ENCODE data around the gene TPST1.
"Not testable (repeated sequence)": the region's sequence is repeated elsewhere in the genome, so short reads cannot be mapped to it uniquely, and the experiment has no call there.

Gene TPST1

DNA sequence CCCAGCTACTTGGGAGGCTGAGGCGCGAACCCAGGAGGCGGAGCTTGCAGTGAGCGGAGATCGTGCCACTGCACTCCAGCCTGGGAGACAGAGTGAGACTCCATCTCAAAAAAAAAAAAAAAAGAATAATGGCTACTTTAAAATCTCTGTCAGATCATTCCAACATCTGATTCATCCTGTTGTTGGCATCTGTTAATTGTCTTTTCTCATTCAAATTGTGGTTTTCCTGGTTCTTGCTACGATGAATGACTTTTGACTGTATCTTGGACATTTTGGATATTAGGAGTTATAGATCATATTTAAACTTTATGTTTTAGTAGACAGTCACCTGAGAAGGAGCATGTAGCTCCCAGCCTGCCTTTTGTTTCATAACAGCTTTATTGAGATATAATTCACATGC lies 8.5 kb downstream of the TPST1 start:
- H3K9ac ChIP-seq (ENCODE audit: low read length): no peak overlapping the region
- no peaks in the 10 kb centered on the region for H3K9me3 ChIP-seq (ENCODE audit: control insufficient read depth, low read length)
- H3K27me3 ChIP-seq (replicated peaks; ENCODE audit: control insufficient read depth, insufficient read depth, low read length): no peaks in the 10 kb centered on the region
- H3K4me1 ChIP-seq (ENCODE audit: control insufficient read depth, insufficient read depth, low read length): peaks cover 34% of the 10 kb centered on the region
- H3K4me3 ChIP-seq (ENCODE audit: low read length): no peak overlapping the region
- H3K36me3 ChIP-seq (ENCODE audit: control insufficient read depth, insufficient read depth, low read length, severe bottlenecking): peaks cover 5% of the 10 kb centered on the region
- DNase-seq (ENCODE audit: low read depth): no peak

DNA sequence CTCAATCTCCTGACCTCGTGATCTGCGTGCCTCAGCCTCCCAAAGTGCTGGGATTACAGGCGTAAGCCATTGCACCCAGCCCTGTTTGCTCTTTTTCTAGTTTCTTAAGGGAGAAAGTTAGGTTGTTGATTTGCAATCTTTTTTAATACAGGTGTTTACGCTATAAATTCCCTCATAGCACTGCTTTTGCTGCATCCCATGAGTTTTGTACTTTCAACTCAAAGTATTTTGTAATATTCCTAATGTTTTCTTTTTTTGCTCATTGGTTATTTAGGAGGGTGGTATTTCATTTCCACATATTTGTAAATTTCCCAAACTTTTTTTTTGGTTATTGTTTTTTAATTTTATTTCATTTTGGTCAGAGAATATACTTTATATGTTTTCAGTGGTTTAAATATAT lies 11.6 kb downstream of the TPST1 start:
- Histone ChIP-seq H3K4me3 (ENCODE audit: low read length) (no peak overlapping the region), H3K9me3 (ENCODE audit: control insufficient read depth, low read length) (no peaks in the 10 kb centered on the region), H3K4me1 (ENCODE audit: control insufficient read depth, insufficient read depth, low read length) (peaks cover 43% of the 10 kb centered on the region), H3K9ac (ENCODE audit: low read length) (no peak overlapping the region), H3K36me3 (ENCODE audit: control insufficient read depth, insufficient read depth, low read length, severe bottlenecking) (no peaks in the 10 kb centered on the region), H3K27me3 (replicated peaks; ENCODE audit: control insufficient read depth, insufficient read depth, low read length) (no peaks in the 10 kb centered on the region)
- no peak for DNase-seq (ENCODE audit: low read depth)

DNA sequence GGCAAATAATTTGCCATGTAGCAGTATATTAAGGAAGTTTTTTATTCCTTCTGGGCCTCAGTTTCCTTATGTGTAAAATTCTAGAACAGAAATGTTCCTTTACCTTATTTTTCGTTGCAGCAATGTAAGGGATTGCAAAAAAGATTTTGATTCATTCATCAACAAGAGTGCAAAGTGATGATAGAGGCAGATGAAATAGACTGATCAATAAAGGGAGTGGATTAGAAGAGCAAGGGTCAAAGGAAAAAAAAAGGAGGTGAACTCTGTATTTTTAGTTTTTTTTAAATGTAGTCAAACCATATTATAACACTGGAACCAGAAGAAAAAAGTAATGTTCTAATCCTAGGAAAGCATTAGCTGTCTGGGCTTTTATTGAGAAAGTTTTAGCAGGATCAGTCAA lies 14.7 kb downstream of the TPST1 start:
- no peak for DNase-seq (ENCODE audit: low read depth)
- no peak overlapping the region for H3K4me3 ChIP-seq (ENCODE audit: low read length)
- no peak overlapping the region for H3K9ac ChIP-seq (ENCODE audit: low read length)
- no peaks in the 10 kb centered on the region for H3K36me3 ChIP-seq (ENCODE audit: control insufficient read depth, insufficient read depth, low read length, severe bottlenecking)
- peaks cover 42% of the 10 kb centered on the region for H3K4me1 ChIP-seq (ENCODE audit: control insufficient read depth, insufficient read depth, low read length)
- no peaks in the 10 kb centered on the region for H3K27me3 ChIP-seq (replicated peaks; ENCODE audit: control insufficient read depth, insufficient read depth, low read length)
- no peaks in the 10 kb centered on the region for H3K9me3 ChIP-seq (ENCODE audit: control insufficient read depth, low read length)

DNA sequence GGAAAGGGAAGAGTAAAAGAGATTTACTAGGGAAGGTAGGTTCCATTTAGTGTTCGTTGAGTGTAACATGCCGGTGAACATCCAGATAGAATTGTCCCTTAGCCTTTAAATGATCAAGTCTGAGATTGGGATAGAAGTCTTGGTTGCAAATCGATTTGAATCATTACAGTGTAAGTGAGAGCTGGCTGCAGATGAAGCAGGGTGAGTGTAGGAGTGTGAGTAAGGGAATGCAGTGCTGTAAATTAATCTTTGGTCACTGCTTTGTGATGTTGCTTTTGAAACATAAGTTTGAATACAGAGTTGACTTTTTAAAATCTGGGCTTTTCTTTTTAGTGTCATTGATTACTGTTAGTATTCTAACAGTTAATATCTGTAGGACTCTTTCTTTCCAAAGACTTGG lies 16.3 kb downstream of the TPST1 start:
- no peaks in the 10 kb centered on the region for H3K9me3 ChIP-seq (ENCODE audit: control insufficient read depth, low read length)
- no peaks in the 10 kb centered on the region for H3K27me3 ChIP-seq (replicated peaks; ENCODE audit: control insufficient read depth, insufficient read depth, low read length)
- H3K4me3 ChIP-seq (ENCODE audit: low read length): no peak overlapping the region
- H3K9ac ChIP-seq (ENCODE audit: low read length): peak overlapping the region; percentile 5
- no peak for DNase-seq (ENCODE audit: low read depth)
- peaks cover 42% of the 10 kb centered on the region for H3K4me1 ChIP-seq (ENCODE audit: control insufficient read depth, insufficient read depth, low read length)
- H3K36me3 ChIP-seq (ENCODE audit: control insufficient read depth, insufficient read depth, low read length, severe bottlenecking): no peaks in the 10 kb centered on the region

DNA sequence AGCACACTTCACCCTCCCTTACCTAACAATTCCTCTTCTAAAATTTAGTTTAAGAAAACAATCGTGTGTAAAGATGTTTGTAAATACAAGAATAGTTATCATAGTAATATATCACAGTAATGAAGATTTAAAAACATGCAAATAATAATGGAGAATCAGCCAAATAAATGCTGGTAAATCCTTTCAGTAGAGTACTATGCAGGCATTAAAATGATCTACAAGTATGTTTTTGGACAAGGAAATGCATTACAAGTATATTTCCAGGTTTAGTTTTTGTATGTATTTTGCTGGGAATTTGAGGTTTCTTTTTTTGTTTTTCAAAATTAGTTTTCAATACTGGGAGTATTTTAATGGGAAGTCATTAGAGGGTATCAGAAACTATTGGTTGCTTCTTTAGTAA lies 22.7 kb downstream of the TPST1 start:
- Histone ChIP-seq H3K27me3 (replicated peaks; ENCODE audit: control insufficient read depth, insufficient read depth, low read length) (no peaks in the 10 kb centered on the region), H3K4me3 (ENCODE audit: low read length) (no peak overlapping the region), H3K4me1 (ENCODE audit: control insufficient read depth, insufficient read depth, low read length) (peaks cover 6% of the 10 kb centered on the region), H3K9me3 (ENCODE audit: control insufficient read depth, low read length) (no peaks in the 10 kb centered on the region), H3K9ac (ENCODE audit: low read length) (no peak overlapping the region), H3K36me3 (ENCODE audit: control insufficient read depth, insufficient read depth, low read length, severe bottlenecking) (peaks cover 3% of the 10 kb centered on the region)
- DNase-seq (ENCODE audit: low read depth): no peak

DNA sequence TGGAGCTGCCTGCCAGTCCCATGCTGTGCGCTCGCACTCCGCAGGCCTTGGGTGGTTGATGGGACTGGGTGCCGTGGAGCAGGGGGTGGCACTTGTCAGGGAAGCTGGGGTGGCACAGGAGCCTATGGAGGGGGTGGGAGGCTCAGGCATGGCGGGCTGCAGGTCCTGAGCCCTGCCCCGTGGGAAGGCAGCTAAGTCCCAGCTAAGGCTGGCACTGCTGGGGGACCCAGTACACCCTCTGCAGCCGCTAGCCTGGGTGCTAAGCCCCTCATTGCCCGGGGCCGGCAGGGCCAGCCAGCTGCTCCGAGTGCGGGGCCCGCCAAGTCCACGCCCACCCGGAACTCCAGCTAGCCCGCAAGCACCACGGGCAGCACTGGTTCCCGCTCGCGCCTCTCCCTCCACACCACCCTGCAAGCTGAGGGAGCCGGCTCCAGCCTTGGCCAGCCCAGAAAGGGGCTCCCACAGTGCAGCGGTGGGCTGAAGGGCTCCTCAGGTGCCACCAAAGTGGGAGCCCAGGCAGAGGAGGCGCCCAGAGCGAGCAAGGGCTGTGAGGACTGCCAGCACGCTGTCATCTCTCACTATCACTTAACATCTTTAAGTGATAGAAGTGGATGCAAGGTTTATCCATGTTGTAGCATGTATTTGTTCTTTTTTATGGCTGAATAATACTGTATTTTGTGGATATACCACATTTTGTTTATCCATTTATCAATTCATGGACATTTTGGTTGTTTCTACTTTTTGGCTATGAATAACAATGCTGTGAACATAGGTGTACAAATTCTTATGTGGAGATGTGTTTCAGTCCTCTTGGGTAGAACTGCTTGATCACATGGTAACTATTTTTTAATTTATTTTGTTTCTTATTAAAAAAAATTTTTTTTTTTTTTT lies 26.4 kb downstream of the TPST1 start:
- DNase-seq (ENCODE audit: low read depth); H3K9me3 ChIP-seq (ENCODE audit: control insufficient read depth, low read length); H3K4me1 ChIP-seq (ENCODE audit: control insufficient read depth, insufficient read depth, low read length): not testable (repeated sequence)

DNA sequence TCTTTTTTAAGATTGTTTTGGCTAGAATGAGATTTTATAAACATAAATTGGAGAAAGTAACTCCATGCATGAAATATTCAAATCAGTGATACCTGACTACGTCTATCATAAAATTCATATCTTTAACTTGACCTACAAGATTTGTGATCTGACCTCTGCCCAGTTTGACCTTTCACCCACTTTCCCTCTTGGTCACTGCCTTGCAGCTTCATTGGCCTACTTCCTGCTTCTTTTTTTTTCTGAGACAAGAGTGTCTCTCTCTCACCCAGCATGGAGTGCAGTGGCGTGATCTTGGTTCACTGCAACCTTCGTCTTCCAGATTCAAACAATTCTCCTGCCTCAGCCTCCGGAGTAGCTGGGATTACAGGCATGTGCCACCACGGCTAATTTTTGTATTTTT lies 28.5 kb downstream of the TPST1 start:
- no peaks in the 10 kb centered on the region for H3K27me3 ChIP-seq (replicated peaks; ENCODE audit: control insufficient read depth, insufficient read depth, low read length)
- H3K4me1 ChIP-seq (ENCODE audit: control insufficient read depth, insufficient read depth, low read length): peaks cover 9% of the 10 kb centered on the region
- no peaks in the 10 kb centered on the region for H3K9me3 ChIP-seq (ENCODE audit: control insufficient read depth, low read length)
- no peak overlapping the region for H3K4me3 ChIP-seq (ENCODE audit: low read length)
- H3K36me3 ChIP-seq (ENCODE audit: control insufficient read depth, insufficient read depth, low read length, severe bottlenecking): peaks cover 3% of the 10 kb centered on the region
- no peak overlapping the region for H3K9ac ChIP-seq (ENCODE audit: low read length)
- DNase-seq (ENCODE audit: low read depth): no peak

More for the DNA sequence above, 26.4 kb downstream of the TPST1 start:
- not testable (repeated sequence) for H3K4me3 ChIP-seq (ENCODE audit: low read length); H3K9ac ChIP-seq (ENCODE audit: low read length); H3K36me3 ChIP-seq (ENCODE audit: control insufficient read depth, insufficient read depth, low read length, severe bottlenecking); H3K27me3 ChIP-seq (replicated peaks; ENCODE audit: control insufficient read depth, insufficient read depth, low read length)

DNA sequence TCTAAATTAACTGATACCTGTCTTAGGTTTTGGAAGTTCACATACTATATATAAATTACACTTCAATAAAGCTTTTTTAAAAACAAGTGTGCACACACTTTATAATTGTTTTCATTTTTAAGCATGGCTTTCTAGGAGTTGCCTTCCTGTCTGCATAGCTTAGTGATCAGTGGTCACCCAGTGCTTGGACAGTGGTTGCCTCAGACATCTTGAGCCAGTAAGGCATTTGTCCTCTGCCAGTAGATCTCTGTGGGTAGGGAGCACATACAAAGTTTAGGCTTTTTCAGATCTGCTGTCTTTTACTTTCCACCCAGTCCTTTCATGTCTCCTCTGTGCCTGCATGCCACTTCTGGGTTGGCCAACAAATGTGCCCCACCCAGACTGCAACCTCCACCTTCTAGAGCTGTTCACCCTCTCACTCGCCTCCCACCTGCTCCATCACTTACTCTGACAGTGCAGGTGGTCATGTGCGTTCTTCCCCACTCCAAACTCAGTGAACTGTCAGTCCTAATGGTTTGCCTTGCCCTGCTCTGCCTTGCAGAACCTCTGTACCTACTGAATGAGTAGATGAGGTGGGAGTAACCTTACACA lies 31.7 kb downstream of the TPST1 start:
- Histone ChIP-seq H3K4me3 (ENCODE audit: low read length) (no peak overlapping the region), H3K4me1 (ENCODE audit: control insufficient read depth, insufficient read depth, low read length) (peaks cover 18% of the 10 kb centered on the region), H3K36me3 (ENCODE audit: control insufficient read depth, insufficient read depth, low read length, severe bottlenecking) (peaks cover 17% of the 10 kb centered on the region), H3K9ac (ENCODE audit: low read length) (no peak overlapping the region), H3K9me3 (ENCODE audit: control insufficient read depth, low read length) (no peaks in the 10 kb centered on the region), H3K27me3 (replicated peaks; ENCODE audit: control insufficient read depth, insufficient read depth, low read length) (no peaks in the 10 kb centered on the region)
- DNase-seq (ENCODE audit: low read depth): no peak

DNA sequence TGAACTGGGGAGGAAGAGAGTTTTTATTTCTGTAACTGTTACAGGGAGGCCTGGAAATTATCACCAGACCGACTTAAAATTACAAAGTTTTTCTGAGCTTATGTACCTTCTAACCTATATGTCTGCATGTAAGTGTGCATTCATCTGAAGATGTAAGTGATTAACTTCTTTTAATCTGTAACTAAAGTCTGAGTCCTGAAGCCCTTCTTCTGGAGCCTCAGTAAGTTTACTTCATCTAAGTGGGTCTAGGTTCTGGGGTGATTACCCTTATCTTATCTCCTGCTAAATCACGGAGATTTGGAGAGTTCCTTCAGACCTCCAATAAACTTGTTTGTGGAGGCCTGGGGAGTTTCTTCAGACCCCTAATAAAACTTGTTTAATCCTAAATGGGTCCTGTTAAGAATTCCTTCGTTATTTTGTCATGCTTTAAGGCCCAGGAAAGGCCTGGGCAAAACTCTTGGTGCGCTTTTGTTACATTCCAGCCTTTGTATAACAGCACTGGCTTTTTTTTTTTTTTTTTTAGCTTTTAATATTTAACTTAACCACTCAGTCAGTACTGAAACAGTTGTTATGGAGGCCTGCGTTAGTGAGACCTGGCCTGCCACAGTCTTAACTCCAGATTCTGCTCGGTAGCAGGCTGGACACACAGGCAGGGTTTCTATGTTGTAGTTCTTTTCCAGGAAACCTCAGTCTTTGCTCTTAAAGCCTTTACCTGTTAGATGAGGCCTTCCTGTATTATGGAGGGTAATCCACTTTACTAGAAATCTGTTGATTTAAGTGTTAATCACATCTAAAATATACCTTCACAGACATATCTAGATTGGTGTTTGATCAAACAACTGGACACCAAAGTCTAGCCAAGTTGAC lies 33.0 kb downstream of the TPST1 start:
- Histone ChIP-seq H3K36me3 (ENCODE audit: control insufficient read depth, insufficient read depth, low read length, severe bottlenecking) (peaks cover 18% of the 10 kb centered on the region), H3K4me3 (ENCODE audit: low read length) (no peak overlapping the region)
- DNase-seq (ENCODE audit: low read depth): no peak

DNA sequence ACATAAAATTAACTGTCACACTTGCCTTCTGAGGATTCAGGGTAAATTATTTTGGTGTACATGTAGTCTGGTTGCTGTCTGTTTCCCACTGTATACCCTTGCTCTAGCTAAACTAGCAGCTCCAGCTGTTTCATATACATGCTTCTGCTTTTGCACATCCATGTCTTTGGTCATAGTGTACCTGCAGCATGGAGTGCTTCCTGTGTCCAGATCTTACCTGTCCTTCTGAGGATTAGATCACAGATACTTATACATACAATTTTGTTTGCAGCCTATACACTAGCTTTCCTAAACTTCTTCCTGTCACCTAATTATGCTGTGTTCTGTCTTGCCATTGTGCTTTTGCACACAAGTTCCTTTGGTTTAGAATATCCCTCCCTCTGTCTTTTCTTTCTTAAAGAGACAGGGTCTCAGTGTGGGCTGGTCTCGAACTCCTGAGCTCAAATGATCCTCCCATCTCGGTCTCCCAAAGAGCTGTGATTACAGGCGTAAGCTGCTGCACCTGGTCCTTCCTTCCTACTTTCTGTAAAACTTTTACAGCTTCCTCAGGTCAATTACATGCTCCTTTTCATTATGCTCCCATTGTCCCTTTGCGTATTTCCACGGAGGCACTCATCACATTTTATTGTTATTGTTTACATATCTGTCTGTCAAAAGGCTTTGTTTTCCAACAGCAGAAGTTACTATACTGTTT lies 33.8 kb downstream of the TPST1 start:
- Histone ChIP-seq H3K27me3 (replicated peaks; ENCODE audit: control insufficient read depth, insufficient read depth, low read length) (no peaks in the 10 kb centered on the region), H3K9ac (ENCODE audit: low read length) (no peak overlapping the region), H3K4me1 (ENCODE audit: control insufficient read depth, insufficient read depth, low read length) (peaks cover 18% of the 10 kb centered on the region), H3K4me3 (ENCODE audit: low read length) (no peak overlapping the region), H3K9me3 (ENCODE audit: control insufficient read depth, low read length) (no peaks in the 10 kb centered on the region), H3K36me3 (ENCODE audit: control insufficient read depth, insufficient read depth, low read length, severe bottlenecking) (peaks cover 18% of the 10 kb centered on the region)
- no peak for DNase-seq (ENCODE audit: low read depth)

More for the DNA sequence above, 33.0 kb downstream of the TPST1 start:
- no peaks in the 10 kb centered on the region for H3K9me3 ChIP-seq (ENCODE audit: control insufficient read depth, low read length)
- H3K9ac ChIP-seq (ENCODE audit: low read length): peak overlapping the region; percentile 22
- H3K27me3 ChIP-seq (replicated peaks; ENCODE audit: control insufficient read depth, insufficient read depth, low read length): no peaks in the 10 kb centered on the region
- H3K4me1 ChIP-seq (ENCODE audit: control insufficient read depth, insufficient read depth, low read length): peaks cover 18% of the 10 kb centered on the region

DNA sequence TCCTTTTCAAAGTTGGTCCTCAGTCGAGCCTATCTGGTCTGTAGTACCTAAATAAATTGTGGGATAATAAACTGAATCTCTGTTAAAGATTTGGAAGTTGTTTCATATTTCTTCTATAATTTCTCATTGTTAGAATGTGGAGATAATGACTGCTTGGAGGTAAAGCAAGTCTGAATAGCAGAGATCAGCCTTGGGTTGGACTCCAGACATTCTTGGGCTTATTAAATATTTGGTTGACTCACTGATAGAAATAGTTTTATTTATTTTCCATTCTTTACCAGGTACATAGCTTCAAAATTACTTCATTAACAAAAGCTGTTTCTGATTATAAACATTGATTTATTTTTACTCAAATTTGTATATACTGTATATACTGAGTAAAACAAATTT lies 34.3 kb downstream of the TPST1 start:
- H3K27me3 ChIP-seq (replicated peaks; ENCODE audit: control insufficient read depth, insufficient read depth, low read length): no peaks in the 10 kb centered on the region
- H3K9ac ChIP-seq (ENCODE audit: low read length): no peak overlapping the region
- H3K9me3 ChIP-seq (ENCODE audit: control insufficient read depth, low read length): no peaks in the 10 kb centered on the region
- H3K4me3 ChIP-seq (ENCODE audit: low read length): no peak overlapping the region
- peaks cover 18% of the 10 kb centered on the region for H3K36me3 ChIP-seq (ENCODE audit: control insufficient read depth, insufficient read depth, low read length, severe bottlenecking)
- H3K4me1 ChIP-seq (ENCODE audit: control insufficient read depth, insufficient read depth, low read length): peaks cover 18% of the 10 kb centered on the region
- peak; percentile 7 for DNase-seq (ENCODE audit: low read depth)

All from adipocyte (in vitro differentiated cells).